H9 (cell line): ENCODE data around the gene SERTAD1. TPM values are rescaled to one million over a fixed set of nuclear protein-coding genes. Genes with fewer than 3 reads are reported as not detected.

Source experiments
- DNase-seq: peaks from one replicate; pipeline ENCODE4 v3.0.0-alpha.2; 2017
- H2AFZ ChIP-seq: one replicate; pipeline ENCODE4 v1.6.1; 2013; ENCODE audit warnings: mild to moderate bottlenecking, low read length, control low read depth, moderate library complexity
- H2AK5ac ChIP-seq: 2 replicates; pipeline ENCODE4 v1.6.1; 2013; ENCODE audit warnings: low read length, control low read depth, mixed read lengths; ENCODE audit not compliant: insufficient read length
- H2BK120ac ChIP-seq: one replicate; pipeline ENCODE4 v1.6.1; 2013; ENCODE audit warnings: low read depth, mild to moderate bottlenecking, low read length, control low read depth, inconsistent platforms; ENCODE audit not compliant: poor library complexity, severe bottlenecking
- H2BK12ac ChIP-seq: 2 replicates; pipeline ENCODE4 v1.6.1; 2013; ENCODE audit warnings: low read length, control low read depth, mixed read lengths, low read depth; ENCODE audit not compliant: insufficient read length
- H2BK15ac ChIP-seq: 2 replicates; pipeline ENCODE4 v1.6.1; 2013; ENCODE audit warnings: low read depth, low read length, control low read depth
- H2BK20ac ChIP-seq: one replicate; pipeline ENCODE4 v1.6.1; 2013; ENCODE audit warnings: low read depth, mild to moderate bottlenecking, low read length, control low read depth, inconsistent platforms; ENCODE audit not compliant: poor library complexity, severe bottlenecking
- H2BK5ac ChIP-seq: 2 replicates; pipeline ENCODE4 v1.6.1; 2013; ENCODE audit warnings: low read length, control low read depth, mixed read lengths; ENCODE audit not compliant: insufficient read length
- H3K14ac ChIP-seq: 2 replicates; pipeline ENCODE4 v1.6.1; 2013; ENCODE audit warnings: low read length, control low read depth; ENCODE audit not compliant: insufficient read depth
- H3K18ac ChIP-seq: 2 replicates; pipeline ENCODE4 v1.6.1; 2013; ENCODE audit warnings: low read depth, mild to moderate bottlenecking, mixed read lengths, low read length, control low read depth; ENCODE audit not compliant: insufficient read length
- H3K23ac ChIP-seq: 2 replicates; pipeline ENCODE4 v1.6.1; 2013; ENCODE audit warnings: low read length, control low read depth, mixed read lengths, low read depth; ENCODE audit not compliant: insufficient read length
- H3K23me2 ChIP-seq: 2 replicates; pipeline ENCODE4 v1.6.1; 2013; ENCODE audit warnings: low read depth, mild to moderate bottlenecking, mixed read lengths, low read length, control low read depth; ENCODE audit not compliant: insufficient read length, poor library complexity, severe bottlenecking
- H3K27ac ChIP-seq: 2 replicates; pipeline ENCODE4 v1.5.1; 2013; ENCODE audit warnings: low read length, control low read depth, mixed read lengths, low read depth; ENCODE audit not compliant: insufficient read length
- H3K27me3 ChIP-seq: 2 replicates; pipeline ENCODE4 v1.6.1; 2013; ENCODE audit warnings: low read length, control low read depth, inconsistent platforms; ENCODE audit not compliant: insufficient read depth
- H3K4ac ChIP-seq: 2 replicates; pipeline ENCODE4 v1.6.1; 2013; ENCODE audit warnings: low read depth, mild to moderate bottlenecking, control low read depth, inconsistent platforms, low read length, moderate library complexity
- H3K4me1 ChIP-seq: 2 replicates; pipeline ENCODE4 v1.6.1; 2013; ENCODE audit warnings: low read length, control low read depth, inconsistent platforms; ENCODE audit not compliant: insufficient read depth
- H3K4me2 ChIP-seq: 2 replicates; pipeline ENCODE4 v1.6.1; 2013; ENCODE audit warnings: low read length, control low read depth, mixed read lengths; ENCODE audit not compliant: insufficient read length, insufficient read depth
- H3K56ac ChIP-seq: 2 replicates; pipeline ENCODE4 v1.6.1; 2013; ENCODE audit warnings: low read depth, mild to moderate bottlenecking, mixed read lengths, low read length, control low read depth; ENCODE audit not compliant: insufficient read length
- H3K79me1 ChIP-seq: 2 replicates; pipeline ENCODE4 v1.6.1; 2013; ENCODE audit warnings: low read depth, mild to moderate bottlenecking, moderate library complexity, low read length, control low read depth, inconsistent platforms; ENCODE audit not compliant: insufficient read depth, poor library complexity, severe bottlenecking
- H3K79me2 ChIP-seq: 2 replicates; pipeline ENCODE4 v1.6.1; 2013; ENCODE audit warnings: low read length, control low read depth, inconsistent platforms; ENCODE audit not compliant: insufficient read depth
- H3K9ac ChIP-seq: 2 replicates; pipeline ENCODE4 v1.6.1; 2013; ENCODE audit warnings: low read length, control low read depth, mixed read lengths; ENCODE audit not compliant: insufficient read length; ENCODE audit errors: extremely low read depth
- H3K9me3 ChIP-seq: one replicate; pipeline ENCODE4 v1.6.1; 2013; ENCODE audit warnings: low read depth, low read length, inconsistent platforms; ENCODE audit not compliant: control insufficient read depth
- H3T11ph ChIP-seq: one replicate; pipeline ENCODE4 v1.6.1; 2013; ENCODE audit warnings: mild to moderate bottlenecking, low read length, control low read depth, inconsistent platforms
- H4K20me1 ChIP-seq: one replicate; pipeline ENCODE4 v1.6.1; 2013; ENCODE audit not compliant: control insufficient read depth, insufficient read length, insufficient read depth
- H4K5ac ChIP-seq: 2 replicates; pipeline ENCODE4 v1.6.1; 2013; ENCODE audit warnings: low read depth, mild to moderate bottlenecking, mixed read lengths, low read length, control low read depth; ENCODE audit not compliant: insufficient read length
- H4K8ac ChIP-seq: replicated peaks from 2 replicates; pipeline ENCODE4 v1.6.1; 2013; ENCODE audit warnings: low read length, control low read depth, mixed read lengths, low read depth; ENCODE audit not compliant: insufficient read length
- H4K91ac ChIP-seq: 2 replicates; pipeline ENCODE4 v1.6.1; 2013; ENCODE audit warnings: low read depth, mild to moderate bottlenecking, moderate library complexity, mixed read lengths, low read length, control low read depth; ENCODE audit not compliant: insufficient read length
- H3K27ac Mint-ChIP-seq, 3 experiments: 2 replicates in 2 of 3; 3 replicates in 1 of 3; pipeline ENCODE4 v1.8.0; 2020 to 2021; ENCODE audit warnings: mixed read lengths in 3 of 3, mild to moderate bottlenecking in 1 of 3, moderate library complexity in 1 of 3
- H3K27me3 Mint-ChIP-seq: 2 replicates; pipeline ENCODE4 v1.8.0; 2021; ENCODE audit warnings: low read depth, mild to moderate bottlenecking, moderate library complexity, mixed read lengths
- H3K36me3 Mint-ChIP-seq, 3 experiments: 2 replicates in 2 of 3; 3 replicates in 1 of 3; pipeline ENCODE4 v1.8.0; 2020 to 2021; ENCODE audit warnings: low read depth in 3 of 3, mixed read lengths in 3 of 3; ENCODE audit not compliant: insufficient read depth in 1 of 3
- H3K4me1 Mint-ChIP-seq, 2 experiments: 2 replicates each; pipeline ENCODE4 v1.8.0; 2020; ENCODE audit warnings: mixed read lengths in 2 of 2
- H3K4me3 Mint-ChIP-seq, 2 experiments: 2 replicates in 1 of 2; 3 replicates in 1 of 2; pipeline ENCODE4 v1.8.0; 2020 to 2021; ENCODE audit warnings: mild to moderate bottlenecking in 2 of 2, mixed read lengths in 2 of 2, moderate library complexity in 1 of 2
- H3K9me3 Mint-ChIP-seq, 2 experiments: 2 replicates in 1 of 2; 3 replicates in 1 of 2; pipeline ENCODE4 v1.8.0; 2020; ENCODE audit warnings: mild to moderate bottlenecking in 2 of 2, mixed read lengths in 2 of 2, moderate library complexity in 1 of 2
- CTCF ChIP-seq: fragments of 200-600 bp; sonication (generic); conservative IDR thresholded peaks from 3 replicates; pipeline ENCODE4 v1.8.0; 2021; ENCODE audit warnings: antibody characterized with exemption, mild to moderate bottlenecking
- WGBS: extraction: QIAGEN DNeasy Blood & Tissue Kit; methylation state at CpG from one replicate; pipeline ENCODE4 v1.1.7; 2013; ENCODE audit warnings: missing lambda C conversion rate, low lambda C conversion rate, mixed read lengths; ENCODE audit not compliant: insufficient read length; ENCODE audit errors: extremely low coverage; 5-methylcytosine and 5-hydroxymethylcytosine counted together
- total RNA-seq: library from RNA; stranded (reverse); gene quantifications from 2 replicates; pipeline ENCODE4 v1.2.1, GENCODE V29; 2021

Gene SERTAD1
- total RNA-seq, 1 experiment from 2014 or later: 7.9 TPM

DNA sequence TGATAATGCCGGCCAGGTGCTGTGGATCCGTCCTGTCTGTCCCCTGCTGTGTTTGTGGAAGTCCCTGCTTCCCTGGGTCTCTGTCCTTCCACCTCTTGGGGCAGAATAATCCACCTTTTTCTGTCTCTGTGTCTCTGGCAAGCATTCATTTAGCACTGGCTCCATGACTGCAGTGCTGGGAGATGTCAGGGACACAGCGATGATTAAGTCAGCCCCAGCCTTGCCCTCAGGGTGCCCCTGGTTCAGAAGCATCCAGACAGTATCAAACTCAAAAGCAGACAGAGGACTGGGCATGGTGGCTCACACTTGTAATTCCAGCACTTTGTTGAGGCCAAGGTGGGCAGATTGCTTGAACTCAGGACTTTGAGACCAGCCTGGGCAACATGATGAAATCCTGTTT lies 37.3 kb downstream of the SERTAD1 start:
- H3K27me3 Mint-ChIP-seq: peaks cover 10% of the 10 kb centered on the region; the same call in 1 of the 2 replicates
- no peak overlapping the region for H3K4ac ChIP-seq
- H2BK120ac ChIP-seq: no peak overlapping the region
- no peaks in the 10 kb centered on the region for H3K27me3 ChIP-seq
- no peak overlapping the region for H3K56ac ChIP-seq
- no peak overlapping the region for H3K18ac ChIP-seq
- no peaks in the 10 kb centered on the region for H3K79me1 ChIP-seq
- H3K4me1 Mint-ChIP-seq: peaks cover 11 to 16% of the 10 kb centered on the region in 2 experiments
- H3K4me3 Mint-ChIP-seq: no peak overlapping the region
- no peak overlapping the region for H3K9ac ChIP-seq
- no peak overlapping the region for H3T11ph ChIP-seq
- no peak overlapping the region for H3K27ac Mint-ChIP-seq
- no peak overlapping the region for H2BK12ac ChIP-seq
- H2AK5ac ChIP-seq: no peak overlapping the region
- H3K4me1 ChIP-seq: no peaks in the 10 kb centered on the region
- no peaks in the 10 kb centered on the region for H4K20me1 ChIP-seq
- H3K36me3 Mint-ChIP-seq: no peaks in the 10 kb centered on the region
- no peak overlapping the region for H3K14ac ChIP-seq
- no peak overlapping the region for H4K8ac ChIP-seq
- no peak overlapping the region for H2AFZ ChIP-seq
- WGBS: no CpG with 5 or more reads among the region's 3 CpGs
- no peak overlapping the region for H3K27ac ChIP-seq
- H3K79me2 ChIP-seq: no peaks in the 10 kb centered on the region
- H4K91ac ChIP-seq: no peak overlapping the region
- no peak overlapping the region for H3K4me2 ChIP-seq
- no peaks in the 10 kb centered on the region for H3K9me3 Mint-ChIP-seq
- no peak overlapping the region for H3K23ac ChIP-seq
- H3K9me3 ChIP-seq: no peaks in the 10 kb centered on the region
- H4K5ac ChIP-seq: no peak overlapping the region
- H2BK15ac ChIP-seq: no peak overlapping the region
- no peak for TF ChIP-seq CTCF
- DNase-seq: no peak
- H2BK5ac ChIP-seq: no peak overlapping the region
- H3K23me2 ChIP-seq: no peaks in the 10 kb centered on the region
- no peak overlapping the region for H2BK20ac ChIP-seq
